SU-DHL-6 (cell line): ENCODE results near the gene RSRC2.
A peak's percentile ranks its signal among the peaks of the same experiment; 100 is the strongest.
"Not testable (repeated sequence)": the region's sequence is repeated elsewhere in the genome, so short reads cannot be mapped to it uniquely, and the experiment has no call there.

Experiments used
- H2AFZ ChIP-seq: fragments of 200-600 bp; sonication (generic); 2 replicates; pipeline ENCODE4 v1.6.1; 2014; ENCODE audit warnings: low read depth, mild to moderate bottlenecking, moderate library complexity, mixed read lengths, antibody characterized with exemption, low read length; ENCODE audit not compliant: severe bottlenecking
- H3F3A ChIP-seq: fragments of 200-600 bp; shearing (Covaris generic); 2 replicates; pipeline ENCODE4 v1.6.0; 2016; ENCODE audit warnings: antibody characterized with exemption, mild to moderate bottlenecking; ENCODE audit not compliant: insufficient read depth
- H3K27ac ChIP-seq: fragments of 200-600 bp; sonication (generic); 2 replicates; pipeline ENCODE4 v1.5.1; 2016; ENCODE audit warnings: low read depth, mild to moderate bottlenecking, low read length, moderate library complexity, mixed read lengths
- H3K27me3 ChIP-seq: fragments of 200-600 bp; sonication (generic), shearing (Covaris generic); 2 replicates; pipeline ENCODE4 v1.6.0; 2014; ENCODE audit warnings: mild to moderate bottlenecking, low read length
- H3K36me3 ChIP-seq: fragments of 200-600 bp; sonication (generic); 2 replicates; pipeline ENCODE4 v1.6.1; 2014; ENCODE audit warnings: mild to moderate bottlenecking, low read length, mixed read lengths
- H3K4me2 ChIP-seq: fragments of 300-600, 200-600 bp; shearing (Covaris generic), sonication (generic); 2 replicates; pipeline ENCODE4 v1.6.0; 2014; ENCODE audit warnings: low read length, low read depth, mild to moderate bottlenecking; ENCODE audit not compliant: poor library complexity, severe bottlenecking
- H3K4me3 ChIP-seq: fragments of 200-600 bp; sonication (generic); 2 replicates; pipeline ENCODE4 v1.5.1; 2014; ENCODE audit warnings: antibody characterized with exemption, low read length, mild to moderate bottlenecking, mixed read lengths; ENCODE audit not compliant: insufficient read depth, poor library complexity, severe bottlenecking
- H3K79me2 ChIP-seq: fragments of 200-600 bp; sonication (generic); 2 replicates; pipeline ENCODE4 v1.6.1; 2014; ENCODE audit warnings: mild to moderate bottlenecking, low read length, moderate library complexity; ENCODE audit not compliant: insufficient read depth
- H3K9ac ChIP-seq: fragments of 200-600 bp; sonication (generic); 2 replicates; pipeline ENCODE4 v1.7.0; 2014; ENCODE audit warnings: mild to moderate bottlenecking, low read length
- H3K9me2 ChIP-seq: fragments of 200-600 bp; sonication (generic); replicated peaks from 2 replicates; pipeline ENCODE4 v1.6.1; 2014; ENCODE audit warnings: low read length; ENCODE audit not compliant: insufficient read depth
- H3K9me3 ChIP-seq: fragments of 200-600 bp; sonication (generic); 2 replicates; pipeline ENCODE4 v1.6.1; 2014; ENCODE audit warnings: low read length, mixed read lengths; ENCODE audit not compliant: insufficient read depth
- H4K20me1 ChIP-seq: fragments of 200-600 bp; sonication (generic); 2 replicates; pipeline ENCODE4 v1.6.1; 2014; ENCODE audit warnings: low read depth, mild to moderate bottlenecking, antibody characterized with exemption, low read length, moderate library complexity, mixed read lengths
- CTCF ChIP-seq: fragments of 200-600 bp; sonication (generic); IDR thresholded peaks from one replicate; pipeline ENCODE4 v1.5.1; 2017; ENCODE audit warnings: antibody characterized with exemption, mild to moderate bottlenecking, low read length, moderate library complexity; ENCODE audit not compliant: insufficient read depth, poor library complexity, severe bottlenecking
- EZH2phosphoT487 ChIP-seq: fragments of 200-600 bp; sonication (generic), shearing (Covaris generic); conservative IDR thresholded peaks from 2 replicates; pipeline ENCODE4 v1.6.1; 2018; ENCODE audit warnings: mild to moderate bottlenecking, antibody characterized with exemption, low read length, moderate library complexity, mixed read lengths

RSRC2 gene

GRCh38 chr12:122499991-122500684 lies 26.6 kb downstream of the RSRC2 start:
- no peaks in the 10 kb centered on the region for H3K27me3 ChIP-seq
- TF ChIP-seq CTCF (no peak), EZH2phosphoT487 (no peak)
- peak overlapping the region; percentile 84 for H3K4me3 ChIP-seq
- H3K36me3 ChIP-seq = peaks cover 26% of the 10 kb centered on the region
- no peaks in the 10 kb centered on the region for H3K9me3 ChIP-seq
- H2AFZ ChIP-seq = peak overlapping the region; percentile 66
- no peaks in the 10 kb centered on the region for H3K9me2 ChIP-seq
- H3K27ac ChIP-seq = peak overlapping the region; percentile 87
- H3F3A ChIP-seq = peaks cover 41% of the 10 kb centered on the region
- H3K4me2 ChIP-seq = peak overlapping the region; percentile 69
- H4K20me1 ChIP-seq = no peaks in the 10 kb centered on the region
- H3K9ac ChIP-seq = peak overlapping the region; percentile 97
- H3K79me2 ChIP-seq = peaks cover 50% of the 10 kb centered on the region

- Histone ChIP-seq H3K27ac (no peak overlapping the region), H3K9me3 (no peaks in the 10 kb centered on the region), H3K36me3 (peaks cover 30% of the 10 kb centered on the region), H3K4me2 (no peak overlapping the region), H3K9me2 (no peaks in the 10 kb centered on the region), H3K27me3 (no peaks in the 10 kb centered on the region), H3F3A (0 out of 2 replicates have a peak, but pooled peaks cover 4% of the 10 kb centered on the region), H4K20me1 (no peaks in the 10 kb centered on the region), H2AFZ (no peak overlapping the region), H3K4me3 (no peak overlapping the region), H3K79me2 (peaks cover 81% of the 10 kb centered on the region), H3K9ac (no peak overlapping the region)
- no peak for TF ChIP-seq CTCF
- TF ChIP-seq EZH2phosphoT487 = no peak
Measured at GRCh38 chr12:122495258-122495657, 31.5 kb downstream of the RSRC2 start.

- not testable (repeated sequence) for H3K27me3 ChIP-seq, H3K9me3 ChIP-seq, H3K9me2 ChIP-seq, H4K20me1 ChIP-seq, H3K4me2 ChIP-seq, H3K4me3 ChIP-seq, H3K9ac ChIP-seq, H2AFZ ChIP-seq, H3K27ac ChIP-seq, H3F3A ChIP-seq
- H3K36me3 ChIP-seq = peaks cover 40% of the 10 kb centered on the region
- H3K79me2 ChIP-seq = peaks cover 64% of the 10 kb centered on the region
Measured at GRCh38 chr12:122493222-122493621, 33.5 kb downstream of the RSRC2 start.

- Histone ChIP-seq H3K9me2 (no peaks in the 10 kb centered on the region), H3K79me2 (peaks cover 51% of the 10 kb centered on the region), H3K4me2 (no peak overlapping the region), H3K27ac (no peak overlapping the region), H3K27me3 (no peaks in the 10 kb centered on the region), H4K20me1 (no peaks in the 10 kb centered on the region), H3F3A (0 out of 2 replicates have a peak, but pooled peaks cover 4% of the 10 kb centered on the region), H3K36me3 (peaks cover 44% of the 10 kb centered on the region), H3K4me3 (no peak overlapping the region), H3K9me3 (no peaks in the 10 kb centered on the region), H2AFZ (no peak overlapping the region), H3K9ac (no peak overlapping the region)
- TF ChIP-seq EZH2phosphoT487 = no peak
- no peak for TF ChIP-seq CTCF
Measured at GRCh38 chr12:122491991-122492390, 34.7 kb downstream of the RSRC2 start.
